Lower leg skin (tissue), 4 donors: ENCODE results near the gene PLEKHG2. TPM values are rescaled to one million over a fixed set of nuclear protein-coding genes. Genes with fewer than 3 reads are reported as not detected.

Source experiments
- DNase-seq, 2 donors: peaks; one replicate each; pipeline ENCODE4 v3.0.0-alpha.2; 2019; ENCODE audit warnings: low spot score in 2 of 2
- H3K4me3 ChIP-seq: fragments of 200-600 bp; sonication (generic); 2 replicates; pipeline ENCODE4 v1.5.1; 2017; ENCODE audit warnings: mild to moderate bottlenecking, low read depth; ENCODE audit not compliant: poor library complexity, severe bottlenecking
- POLR2A ChIP-seq, 2 donors: fragments of 450-650 bp; IDR thresholded peaks; one replicate each; pipeline ENCODE4 v1.6.1; 2016 to 2017; ENCODE audit warnings: antibody characterized with exemption in 2 of 2, mild to moderate bottlenecking in 1 of 2, moderate library complexity in 1 of 2
- WGBS, 2 donors: methylation state at CpG; one replicate each; pipeline ENCODE4 v1.1.5; 2018; 5-methylcytosine and 5-hydroxymethylcytosine counted together
- intact Hi-C: fragments of 100-400 bp; cut with DNase I; formaldehyde crosslinking; loops from one replicate; pipeline ENCODE4 v1.15.0; 2023; ENCODE audit warnings: low total_unique reads
- total RNA-seq, 4 donors: library from RNA; depleted of rRNA; stranded (reverse); fragments of >200 nt; gene quantifications; one replicate each; pipeline ENCODE4 v1.1.0, GENCODE V29; 2016
- TF ChIP-seq, protein P1 (sequence below), 3 donors: fragments of 450-650 bp; IDR thresholded peaks; one replicate each; pipeline ENCODE4 v1.5.1; 2016; ENCODE audit warnings: antibody characterized with exemption in 3 of 3, mild to moderate bottlenecking in 3 of 3, moderate library complexity in 2 of 3

The PLEKHG2 gene
- total RNA-seq, 4 donors from 2014 or later = 3.0 to 6.4 (median 4.3) TPM

DNA sequence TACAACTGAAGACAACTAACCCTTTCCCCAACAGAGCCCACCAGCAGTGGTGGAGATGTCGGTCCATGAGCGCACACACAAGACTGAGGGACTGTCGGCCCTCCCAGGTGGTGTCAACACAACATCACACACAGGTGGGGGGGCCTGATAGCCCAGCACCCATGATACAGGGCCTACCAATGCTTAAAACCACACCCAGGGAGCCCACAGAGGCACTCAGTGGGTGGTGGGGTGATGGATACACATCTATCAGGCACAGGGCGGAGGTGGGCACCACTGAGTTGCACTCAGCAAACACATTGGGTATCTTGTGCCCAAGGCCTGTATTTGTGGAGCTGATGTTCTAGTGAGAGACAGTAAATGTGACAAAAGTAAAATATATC, 12.8 kb upstream of the PLEKHG2 start:
- intact Hi-C loops = no loop called here
- H3K4me3 ChIP-seq = no peak overlapping the region
- 92 to 98% methylated on average over 4 of the region's 4 CpGs for WGBS, 2 donors
- TF ChIP-seq POLR2A (IDR thresholded peaks at IDR 0.05) = no peak
- TF ChIP-seq, protein P1, sequence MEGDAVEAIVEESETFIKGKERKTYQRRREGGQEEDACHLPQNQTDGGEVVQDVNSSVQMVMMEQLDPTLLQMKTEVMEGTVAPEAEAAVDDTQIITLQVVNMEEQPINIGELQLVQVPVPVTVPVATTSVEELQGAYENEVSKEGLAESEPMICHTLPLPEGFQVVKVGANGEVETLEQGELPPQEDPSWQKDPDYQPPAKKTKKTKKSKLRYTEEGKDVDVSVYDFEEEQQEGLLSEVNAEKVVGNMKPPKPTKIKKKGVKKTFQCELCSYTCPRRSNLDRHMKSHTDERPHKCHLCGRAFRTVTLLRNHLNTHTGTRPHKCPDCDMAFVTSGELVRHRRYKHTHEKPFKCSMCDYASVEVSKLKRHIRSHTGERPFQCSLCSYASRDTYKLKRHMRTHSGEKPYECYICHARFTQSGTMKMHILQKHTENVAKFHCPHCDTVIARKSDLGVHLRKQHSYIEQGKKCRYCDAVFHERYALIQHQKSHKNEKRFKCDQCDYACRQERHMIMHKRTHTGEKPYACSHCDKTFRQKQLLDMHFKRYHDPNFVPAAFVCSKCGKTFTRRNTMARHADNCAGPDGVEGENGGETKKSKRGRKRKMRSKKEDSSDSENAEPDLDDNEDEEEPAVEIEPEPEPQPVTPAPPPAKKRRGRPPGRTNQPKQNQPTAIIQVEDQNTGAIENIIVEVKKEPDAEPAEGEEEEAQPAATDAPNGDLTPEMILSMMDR (IDR thresholded peaks at IDR 0.05) = no peak
- DNase-seq = no peak

DNA sequence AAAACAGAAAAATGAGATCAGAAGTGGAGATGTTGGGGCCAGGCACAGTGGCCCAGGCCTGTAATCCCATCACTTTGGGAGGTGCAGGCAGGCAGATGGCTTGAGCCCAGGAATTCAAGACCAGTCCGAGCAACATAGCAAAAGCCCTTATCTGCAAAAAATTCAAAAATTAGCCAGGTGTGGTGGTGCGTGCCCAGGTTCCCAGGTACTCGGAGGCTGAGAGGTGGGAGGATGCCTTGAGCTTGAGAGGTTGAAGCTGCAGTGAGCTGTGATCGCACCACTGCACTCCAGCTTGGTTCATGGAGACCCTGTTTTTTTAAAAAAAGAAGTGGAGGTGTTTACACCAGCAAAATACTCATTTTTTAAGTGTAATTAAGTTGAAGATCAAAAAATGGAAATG, 12.4 kb upstream of the PLEKHG2 start:
- 81 to 85% methylated on average over 4 of the region's 4 CpGs for WGBS, 2 donors
- intact Hi-C loops = no loop called here
- H3K4me3 ChIP-seq = no peak overlapping the region
- TF ChIP-seq, protein P1 (IDR thresholded peaks at IDR 0.05) = no peak
- TF ChIP-seq POLR2A (IDR thresholded peaks at IDR 0.05) = no peak
- DNase-seq = no peak

DNA sequence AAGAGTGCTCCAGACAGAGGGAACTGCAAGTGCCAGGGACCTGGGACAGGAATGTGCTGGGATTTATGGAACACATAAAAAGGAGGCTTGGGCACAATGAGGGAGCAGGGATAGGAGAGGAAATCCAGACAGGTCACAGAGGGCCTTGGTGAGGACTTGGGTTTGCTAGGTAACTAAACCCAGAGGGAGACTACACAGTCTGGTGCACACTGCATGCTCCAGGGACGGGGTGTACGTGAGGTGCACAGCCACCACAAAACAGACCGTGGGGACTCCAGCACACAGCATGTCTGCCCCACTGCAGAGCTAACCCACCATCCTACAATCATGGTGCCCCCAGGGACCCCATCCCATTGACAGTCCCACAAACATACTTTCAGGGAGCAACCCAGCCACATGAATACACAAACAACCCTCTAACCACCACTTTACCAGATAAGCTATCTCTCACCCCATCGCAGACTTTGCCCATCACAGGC, 11.4 kb upstream of the PLEKHG2 start:
- WGBS, 2 donors = 70 to 78% methylated on average over 4 of the region's 4 CpGs
- no peak for DNase-seq
- TF ChIP-seq, protein P1 (IDR thresholded peaks at IDR 0.05) = no peak
- TF ChIP-seq POLR2A (IDR thresholded peaks at IDR 0.05) = no peak
- H3K4me3 ChIP-seq = no peak overlapping the region
- intact Hi-C loops = no loop called here

DNA sequence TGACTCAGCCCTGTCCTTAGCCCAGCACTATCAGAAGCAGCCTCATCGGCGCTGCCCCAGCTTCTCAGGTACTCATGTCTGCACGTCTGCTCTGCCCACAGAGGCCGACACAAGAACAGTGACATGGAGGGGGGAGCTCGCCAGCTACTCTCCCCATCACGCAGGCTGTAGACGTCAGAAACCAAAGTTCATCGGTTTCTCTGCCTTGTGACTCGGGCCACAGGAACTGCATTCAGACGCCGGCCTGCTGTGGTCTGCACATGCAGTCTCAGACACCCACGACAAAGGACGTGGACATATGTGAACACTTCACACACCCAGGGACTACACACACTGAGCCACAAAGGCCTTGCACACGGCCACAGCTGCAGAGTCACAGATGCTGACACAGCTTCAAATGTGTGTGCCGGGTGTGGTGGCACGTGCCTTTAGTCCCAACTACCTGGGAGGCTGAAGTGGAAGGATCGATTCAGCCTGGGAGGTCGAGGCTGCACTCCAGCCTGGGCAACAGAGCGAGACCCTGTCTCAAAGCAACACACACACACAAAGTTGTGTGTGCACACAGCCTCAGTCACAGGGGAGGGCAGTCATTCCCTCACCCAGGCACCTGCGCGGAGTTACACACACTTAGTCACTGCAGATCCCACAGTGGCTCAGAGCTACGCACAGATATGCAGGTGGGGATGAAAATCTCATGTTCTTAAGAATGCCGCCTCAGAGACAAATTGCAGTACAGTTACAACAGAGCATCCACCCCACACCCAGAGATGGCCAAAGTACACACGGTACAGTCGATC, 10.7 kb upstream of the PLEKHG2 start:
- intact Hi-C loops = no loop called here
- WGBS, 2 donors = 43 to 51% methylated on average over 20 to 25 of the region's 25 CpGs

DNA sequence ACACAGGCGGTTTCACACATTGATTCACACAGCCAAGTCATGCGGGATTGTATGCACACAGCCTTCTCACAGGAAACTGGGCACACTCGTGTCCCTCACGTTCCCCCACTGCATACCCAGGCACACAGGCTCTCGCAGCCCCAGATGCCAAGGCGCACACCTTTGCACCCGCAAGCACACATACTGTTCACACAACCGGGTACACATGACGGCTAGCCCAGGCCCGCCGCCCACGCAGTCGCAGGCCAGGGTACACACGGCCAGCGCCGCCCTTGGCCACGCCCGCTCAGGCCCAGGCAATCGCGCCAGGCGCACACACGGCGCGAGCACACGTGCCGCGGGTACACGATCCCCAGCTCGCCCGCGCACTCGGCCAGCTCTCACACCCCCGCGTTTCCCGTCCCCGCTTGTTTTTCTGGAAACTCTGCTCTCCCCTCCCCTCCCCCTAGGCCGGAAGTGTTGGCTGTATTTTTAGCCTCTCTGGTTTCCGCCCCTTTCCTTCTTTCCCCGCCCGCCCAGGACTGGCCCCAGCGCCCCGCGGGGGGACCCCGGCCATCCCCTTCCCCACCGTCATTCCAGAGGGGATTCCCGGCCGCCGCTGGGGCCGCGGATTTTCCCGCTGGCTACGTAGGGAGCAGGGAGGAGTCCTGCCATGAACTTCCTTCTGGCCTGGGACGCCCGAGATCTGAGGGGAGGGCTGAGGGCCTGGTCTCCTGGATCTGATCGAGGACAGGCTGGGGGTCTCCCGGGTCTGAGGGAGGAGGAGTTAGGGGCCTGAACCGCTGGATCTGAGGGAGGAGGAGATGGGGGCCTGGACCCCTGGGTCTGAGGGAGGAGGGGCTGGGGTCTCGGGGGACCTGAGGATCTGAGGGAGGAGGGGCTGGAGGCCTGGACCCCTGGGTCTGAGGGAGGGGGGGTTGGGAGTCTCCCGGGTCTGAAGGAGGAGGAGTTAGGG, 9.8 kb upstream of the PLEKHG2 start:
- H3K4me3 ChIP-seq = peak overlapping the region; percentile 38
- 2% methylated on average over 50 to 52 of the region's 59 CpGs for WGBS, 2 donors
- DNase-seq = peak; percentile 95 to 99
- intact Hi-C loops = no loop called here
- peak in 1 of 2 donors; percentile 9 for TF ChIP-seq POLR2A (IDR thresholded peaks at IDR 0.05)
- TF ChIP-seq, protein P1 (IDR thresholded peaks at IDR 0.05) = no peak

More for the DNA sequence above, 10.7 kb upstream of the PLEKHG2 start:
- no peak overlapping the region for H3K4me3 ChIP-seq
- TF ChIP-seq, protein P1 (IDR thresholded peaks at IDR 0.05) = no peak
- TF ChIP-seq POLR2A (IDR thresholded peaks at IDR 0.05) = no peak
- peak; percentile 68 to 91 for DNase-seq
